Suprapubic skin (tissue), 4 donors: ENCODE results near the gene ASB8. TPM values are rescaled to one million over a fixed set of nuclear protein-coding genes. Genes with fewer than 3 reads are reported as not detected.

ENCODE experiments used
- DNase-seq, 2 donors: peaks; one replicate each; pipeline ENCODE4 v3.0.0-alpha.2; 2019; ENCODE audit warnings: low spot score in 2 of 2
- H3K27ac ChIP-seq: fragments of 200-600 bp; sonication (generic); one replicate; pipeline ENCODE4 v1.5.1; 2019
- H3K27me3 ChIP-seq: fragments of 200-600 bp; sonication (generic); one replicate; pipeline ENCODE4 v1.5.1; 2019
- H3K36me3 ChIP-seq: fragments of 200-600 bp; sonication (generic); one replicate; pipeline ENCODE4 v1.5.1; 2019
- H3K4me1 ChIP-seq: fragments of 200-600 bp; sonication (generic); one replicate; pipeline ENCODE4 v1.5.1; 2019
- H3K4me3 ChIP-seq: fragments of 200-600 bp; sonication (generic); one replicate; pipeline ENCODE4 v1.5.1; 2019; ENCODE audit warnings: mild to moderate bottlenecking
- H3K9me3 ChIP-seq: fragments of 200-600 bp; sonication (generic); one replicate; pipeline ENCODE4 v1.5.1; 2019
- EP300 ChIP-seq: sonication (generic); formaldehyde crosslinking; IDR thresholded peaks from one replicate; pipeline ENCODE4 v1.6.1; 2017; ENCODE audit warnings: antibody characterized with exemption
- POLR2A ChIP-seq, 2 donors: fragments of 450-650 bp; IDR thresholded peaks; one replicate each; pipeline ENCODE4 v1.6.1; 2017; ENCODE audit warnings: antibody characterized with exemption in 2 of 2, mild to moderate bottlenecking in 2 of 2, moderate library complexity in 2 of 2
- POLR2AphosphoS5 ChIP-seq, 3 donors: sonication (generic); formaldehyde crosslinking; IDR thresholded peaks; one replicate each; pipeline ENCODE4 v1.6.1; 2017; ENCODE audit warnings: antibody characterized with exemption in 3 of 3
- WGBS: methylation state at CpG from one replicate; pipeline ENCODE4 v1.1.5; 2018; 5-methylcytosine and 5-hydroxymethylcytosine counted together
- total RNA-seq, 4 donors: library from RNA; depleted of rRNA; stranded (reverse); fragments of >200 nt; gene quantifications; one replicate each; pipeline ENCODE4 v1.1.0, GENCODE V29; 2016
- TF ChIP-seq, protein P1 (sequence below), 2 donors: fragments of 200-600 bp in 1 of 2; fragments of 450-650 bp in 1 of 2; sonication (generic) in 1 of 2; IDR thresholded peaks; one replicate each; pipeline ENCODE4 v1.5.1; 2016 to 2019; ENCODE audit warnings: antibody characterized with exemption in 2 of 2, mild to moderate bottlenecking in 1 of 2, moderate library complexity in 1 of 2

The ASB8 gene
- total RNA-seq, 4 donors from 2014 or later, result 19.8 to 49.4 (median 23.6) TPM

- DNase-seq, result no peak
- WGBS, result 77% methylated on average over 2 of the region's 2 CpGs
- no peaks in the 10 kb centered on the region for H3K9me3 ChIP-seq
- H3K27ac ChIP-seq, result no peak overlapping the region
- H3K36me3 ChIP-seq, result peaks cover 17% of the 10 kb centered on the region
- TF ChIP-seq, protein P1, sequence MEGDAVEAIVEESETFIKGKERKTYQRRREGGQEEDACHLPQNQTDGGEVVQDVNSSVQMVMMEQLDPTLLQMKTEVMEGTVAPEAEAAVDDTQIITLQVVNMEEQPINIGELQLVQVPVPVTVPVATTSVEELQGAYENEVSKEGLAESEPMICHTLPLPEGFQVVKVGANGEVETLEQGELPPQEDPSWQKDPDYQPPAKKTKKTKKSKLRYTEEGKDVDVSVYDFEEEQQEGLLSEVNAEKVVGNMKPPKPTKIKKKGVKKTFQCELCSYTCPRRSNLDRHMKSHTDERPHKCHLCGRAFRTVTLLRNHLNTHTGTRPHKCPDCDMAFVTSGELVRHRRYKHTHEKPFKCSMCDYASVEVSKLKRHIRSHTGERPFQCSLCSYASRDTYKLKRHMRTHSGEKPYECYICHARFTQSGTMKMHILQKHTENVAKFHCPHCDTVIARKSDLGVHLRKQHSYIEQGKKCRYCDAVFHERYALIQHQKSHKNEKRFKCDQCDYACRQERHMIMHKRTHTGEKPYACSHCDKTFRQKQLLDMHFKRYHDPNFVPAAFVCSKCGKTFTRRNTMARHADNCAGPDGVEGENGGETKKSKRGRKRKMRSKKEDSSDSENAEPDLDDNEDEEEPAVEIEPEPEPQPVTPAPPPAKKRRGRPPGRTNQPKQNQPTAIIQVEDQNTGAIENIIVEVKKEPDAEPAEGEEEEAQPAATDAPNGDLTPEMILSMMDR (IDR thresholded peaks at IDR 0.05), result no peak
- TF ChIP-seq POLR2A (IDR thresholded peaks at IDR 0.05), result no peak
- no peak for TF ChIP-seq POLR2AphosphoS5 (IDR thresholded peaks at IDR 0.05)
- no peak for TF ChIP-seq EP300
- no peaks in the 10 kb centered on the region for H3K27me3 ChIP-seq
- H3K4me1 ChIP-seq, result peaks cover 14% of the 10 kb centered on the region
- H3K4me3 ChIP-seq, result no peak overlapping the region
Measured at GRCh38 chr12:48122065-48122834, 35.1 kb downstream of the ASB8 start.

DNA sequence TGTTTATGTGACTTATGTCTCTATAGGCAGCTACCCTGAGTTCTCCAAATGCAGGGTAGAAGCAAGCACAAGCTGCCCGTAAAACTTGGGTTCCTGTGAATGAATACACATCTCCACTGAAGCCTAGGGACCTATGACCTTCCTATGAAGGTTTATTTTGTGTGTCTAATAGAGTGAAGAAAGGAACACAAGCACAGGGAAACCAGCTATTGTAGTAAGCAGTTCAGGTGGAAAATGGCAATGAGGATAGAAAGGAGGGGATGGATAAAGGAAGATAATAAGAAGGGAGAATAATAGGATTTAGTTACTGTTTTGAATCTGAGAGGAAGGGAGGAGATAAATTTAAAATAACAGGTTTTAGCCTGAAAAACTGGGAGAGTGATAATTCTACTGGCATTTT lies 35.8 kb downstream of the ASB8 start:
- peaks cover 14% of the 10 kb centered on the region for H3K36me3 ChIP-seq
- no peak for DNase-seq
- TF ChIP-seq POLR2A (IDR thresholded peaks at IDR 0.05), result no peak
- TF ChIP-seq, protein P1 (IDR thresholded peaks at IDR 0.05), result no peak
- TF ChIP-seq EP300, result no peak
- no peak for TF ChIP-seq POLR2AphosphoS5 (IDR thresholded peaks at IDR 0.05)
- H3K9me3 ChIP-seq, result no peaks in the 10 kb centered on the region
- WGBS, result 100% methylated on average over 1 of the region's 1 CpG
- peaks cover 14% of the 10 kb centered on the region for H3K4me1 ChIP-seq
- H3K27ac ChIP-seq, result no peak overlapping the region
- H3K27me3 ChIP-seq, result no peaks in the 10 kb centered on the region
- H3K4me3 ChIP-seq, result no peak overlapping the region

DNA sequence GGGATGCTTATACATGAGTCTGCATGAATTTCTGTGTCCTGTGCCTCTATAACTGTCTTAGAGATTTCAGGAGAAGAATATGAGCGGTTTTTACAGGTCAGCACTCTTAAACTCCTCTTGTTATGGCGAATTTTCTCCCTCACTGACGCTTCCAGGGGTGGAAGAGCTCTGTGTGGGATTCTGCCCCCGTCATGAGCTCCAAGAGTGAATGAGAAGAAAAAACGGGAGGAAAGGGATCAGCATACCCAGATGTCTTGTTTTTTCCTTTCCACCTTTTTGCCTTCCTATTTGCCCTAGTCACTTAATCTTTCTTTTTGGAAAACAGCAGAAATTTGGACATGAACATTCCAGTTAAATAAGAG lies 37.5 kb downstream of the ASB8 start:
- Histone ChIP-seq H3K27me3 (no peaks in the 10 kb centered on the region), H3K36me3 (peaks cover 8% of the 10 kb centered on the region), H3K27ac (no peak overlapping the region), H3K9me3 (no peaks in the 10 kb centered on the region), H3K4me3 (peak overlapping the region; percentile 51), H3K4me1 (peaks cover 14% of the 10 kb centered on the region)
- WGBS, result 20% methylated on average over 5 of the region's 5 CpGs
- no peak for DNase-seq
- TF ChIP-seq POLR2AphosphoS5 (IDR thresholded peaks at IDR 0.05) (no peak), EP300 (no peak), POLR2A (IDR thresholded peaks at IDR 0.05) (no peak)
- TF ChIP-seq, protein P1 (IDR thresholded peaks at IDR 0.05), result no peak

DNA sequence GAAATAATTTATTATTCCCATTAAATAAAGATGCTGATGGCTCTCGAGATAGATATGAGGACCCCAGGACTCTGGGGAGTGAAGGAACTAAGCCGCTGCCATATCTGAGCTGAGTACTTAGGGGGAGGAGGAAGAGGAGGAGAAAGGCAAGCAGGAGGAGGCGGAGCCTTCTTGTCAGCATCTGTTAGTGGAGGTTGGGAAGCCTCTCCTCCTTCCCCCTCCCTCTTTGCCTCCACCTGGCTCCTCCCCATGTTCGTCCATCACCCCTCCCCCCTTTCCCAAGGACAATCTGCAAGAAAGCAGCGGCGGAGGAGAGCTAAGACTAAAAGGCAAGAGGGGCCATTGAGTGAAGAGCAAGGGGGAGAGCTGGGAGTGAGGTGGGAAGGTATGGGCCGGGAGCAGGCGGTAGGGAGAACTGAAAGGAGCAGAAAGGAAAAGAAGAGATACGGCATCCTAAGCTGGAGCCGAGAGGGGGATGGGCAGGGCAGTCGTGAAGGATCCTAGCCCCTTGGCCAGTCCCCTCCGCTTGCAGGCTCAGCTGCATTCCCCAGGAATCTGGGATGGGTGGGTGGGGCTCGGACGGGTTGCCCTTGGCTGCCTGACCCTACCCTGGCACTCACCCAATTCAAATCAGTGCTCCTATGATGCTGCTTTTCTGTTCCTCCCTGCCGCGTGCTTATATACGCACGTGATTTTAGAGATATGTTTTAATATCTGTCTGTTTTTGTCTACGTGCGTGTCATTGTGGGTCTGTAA lies 38.1 kb downstream of the ASB8 start, which contains the start of gene PFKM:
TSS of gene PFKM (plus strand) at position 287 of the 756 bp plus-strand sequence. CDS start 3,411 bp downstream, outside the sequence.
- TF ChIP-seq, protein P1 (IDR thresholded peaks at IDR 0.05), result no peak
- no peak for TF ChIP-seq POLR2A (IDR thresholded peaks at IDR 0.05)
- no peak for TF ChIP-seq EP300
- no peak for TF ChIP-seq POLR2AphosphoS5 (IDR thresholded peaks at IDR 0.05)
- Histone ChIP-seq H3K4me3 (peak within 1 kb of the TSS; percentile 51), H3K36me3 (peaks cover 7% of the 10 kb centered on the region), H3K9me3 (no peaks in the 10 kb centered on the region), H3K27me3 (peaks cover 5% of the 10 kb centered on the region), H3K4me1 (peaks cover 14% of the 10 kb centered on the region), H3K27ac (no peak within 1 kb of the TSS)
- 1% methylated on average over 19 of the region's 20 CpGs for WGBS
- DNase-seq, result peak; percentile 85 to 87

DNA sequence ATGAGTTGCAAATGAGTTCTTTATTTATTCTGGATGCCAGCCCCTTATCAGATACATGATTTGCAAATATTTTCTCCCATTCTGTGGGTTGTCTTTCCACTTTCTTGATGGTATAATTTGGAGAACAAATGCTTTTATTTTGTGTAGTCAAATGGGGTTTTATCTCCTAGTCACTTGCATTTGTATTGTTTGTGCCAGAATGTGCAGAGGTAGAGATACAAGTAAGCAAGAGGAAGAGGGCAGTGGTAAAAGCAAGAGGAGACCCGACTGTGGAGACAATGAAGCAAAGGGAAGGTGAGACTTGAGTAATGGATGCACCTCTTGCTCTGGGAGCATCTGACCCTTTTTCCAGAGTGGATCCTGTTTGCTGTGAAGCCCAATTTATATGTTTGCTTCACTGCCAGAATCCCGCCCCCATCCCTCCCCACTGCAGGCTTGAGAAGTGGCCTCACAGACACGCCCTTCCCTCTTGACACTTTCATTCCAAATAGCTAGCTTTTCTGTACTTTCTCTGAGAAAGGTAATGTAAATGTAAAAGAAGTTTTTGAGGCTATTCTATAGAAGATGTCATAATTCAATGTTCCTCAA lies 38.9 kb downstream of the ASB8 start:
- H3K9me3 ChIP-seq, result no peaks in the 10 kb centered on the region
- H3K27ac ChIP-seq, result no peak overlapping the region
- peaks cover 7% of the 10 kb centered on the region for H3K27me3 ChIP-seq
- TF ChIP-seq EP300 (no peak), POLR2A (IDR thresholded peaks at IDR 0.05) (no peak), POLR2AphosphoS5 (IDR thresholded peaks at IDR 0.05) (no peak)
- TF ChIP-seq, protein P1 (IDR thresholded peaks at IDR 0.05), result no peak
- 29% methylated on average over 3 of the region's 3 CpGs for WGBS
- peaks cover 14% of the 10 kb centered on the region for H3K4me1 ChIP-seq
- H3K36me3 ChIP-seq, result peaks cover 3% of the 10 kb centered on the region
- H3K4me3 ChIP-seq, result peak overlapping the region; percentile 51
- DNase-seq, result no peak
